Measurements from ENCODE around the gene PNPLA3.

The PNPLA3 gene, protein sequence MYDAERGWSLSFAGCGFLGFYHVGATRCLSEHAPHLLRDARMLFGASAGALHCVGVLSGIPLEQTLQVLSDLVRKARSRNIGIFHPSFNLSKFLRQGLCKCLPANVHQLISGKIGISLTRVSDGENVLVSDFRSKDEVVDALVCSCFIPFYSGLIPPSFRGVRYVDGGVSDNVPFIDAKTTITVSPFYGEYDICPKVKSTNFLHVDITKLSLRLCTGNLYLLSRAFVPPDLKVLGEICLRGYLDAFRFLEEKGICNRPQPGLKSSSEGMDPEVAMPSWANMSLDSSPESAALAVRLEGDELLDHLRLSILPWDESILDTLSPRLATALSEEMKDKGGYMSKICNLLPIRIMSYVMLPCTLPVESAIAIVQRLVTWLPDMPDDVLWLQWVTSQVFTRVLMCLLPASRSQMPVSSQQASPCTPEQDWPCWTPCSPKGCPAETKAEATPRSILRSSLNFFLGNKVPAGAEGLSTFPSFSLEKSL

GRCh38 chr22:43923631-43924464 lies at the start of gene PNPLA3:
TSS of gene PNPLA3 (plus strand) at chr22:43923805. CDS start at chr22:43923912, 107 bp downstream.
- peak within 1 kb of the TSS; percentile 37 for H3K4me3 ChIP-seq (ENCODE audit: low read depth, low read length)

GRCh38 chr22:43876866-43877509 lies 46.6 kb upstream of the PNPLA3 start:
- TF ChIP-seq, protein P1, sequence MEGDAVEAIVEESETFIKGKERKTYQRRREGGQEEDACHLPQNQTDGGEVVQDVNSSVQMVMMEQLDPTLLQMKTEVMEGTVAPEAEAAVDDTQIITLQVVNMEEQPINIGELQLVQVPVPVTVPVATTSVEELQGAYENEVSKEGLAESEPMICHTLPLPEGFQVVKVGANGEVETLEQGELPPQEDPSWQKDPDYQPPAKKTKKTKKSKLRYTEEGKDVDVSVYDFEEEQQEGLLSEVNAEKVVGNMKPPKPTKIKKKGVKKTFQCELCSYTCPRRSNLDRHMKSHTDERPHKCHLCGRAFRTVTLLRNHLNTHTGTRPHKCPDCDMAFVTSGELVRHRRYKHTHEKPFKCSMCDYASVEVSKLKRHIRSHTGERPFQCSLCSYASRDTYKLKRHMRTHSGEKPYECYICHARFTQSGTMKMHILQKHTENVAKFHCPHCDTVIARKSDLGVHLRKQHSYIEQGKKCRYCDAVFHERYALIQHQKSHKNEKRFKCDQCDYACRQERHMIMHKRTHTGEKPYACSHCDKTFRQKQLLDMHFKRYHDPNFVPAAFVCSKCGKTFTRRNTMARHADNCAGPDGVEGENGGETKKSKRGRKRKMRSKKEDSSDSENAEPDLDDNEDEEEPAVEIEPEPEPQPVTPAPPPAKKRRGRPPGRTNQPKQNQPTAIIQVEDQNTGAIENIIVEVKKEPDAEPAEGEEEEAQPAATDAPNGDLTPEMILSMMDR (IDR thresholded peaks at IDR 0.05; ENCODE audit: borderline replicate concordance, insufficient read depth, low read depth, low read length) = no peak
- H3K4me3 ChIP-seq (ENCODE audit: low read depth, low read length) = no peak overlapping the region

More at GRCh38 chr22:43923631-43924464, at the start of gene PNPLA3:
- TF ChIP-seq, protein P1 (IDR thresholded peaks at IDR 0.05; ENCODE audit: borderline replicate concordance, insufficient read depth, low read depth, low read length) = no peak

GRCh38 chr22:43878079-43878795 lies 45.4 kb upstream of the PNPLA3 start:
- TF ChIP-seq, protein P1 (IDR thresholded peaks at IDR 0.05; ENCODE audit: borderline replicate concordance, insufficient read depth, low read depth, low read length) = no peak

GRCh38 chr22:43878831-43879550 lies 44.6 kb upstream of the PNPLA3 start:
- no peak overlapping the region for H3K4me3 ChIP-seq (ENCODE audit: low read depth, low read length)
- TF ChIP-seq, protein P1 (IDR thresholded peaks at IDR 0.05; ENCODE audit: borderline replicate concordance, insufficient read depth, low read depth, low read length) = no peak

More at GRCh38 chr22:43878079-43878795, 45.4 kb upstream of the PNPLA3 start:
- H3K4me3 ChIP-seq (ENCODE audit: low read depth, low read length) = no peak overlapping the region

- no peak overlapping the region for H3K4me3 ChIP-seq (ENCODE audit: low read depth, low read length)
- TF ChIP-seq, protein P1 (IDR thresholded peaks at IDR 0.05; ENCODE audit: borderline replicate concordance, insufficient read depth, low read depth, low read length) = no peak
Measured at GRCh38 chr22:43879901-43880540, 43.6 kb upstream of the PNPLA3 start.
